NCI-H187 treated with DMSO at 0.1 percent for 48 hours (cell line): Measurements from ENCODE around the gene NODAL.

Source experiments
- DNase-seq: peaks from one replicate; lab custom pipeline; 2025; lab: John Stamatoyannopoulos, UW

NODAL gene

DNA sequence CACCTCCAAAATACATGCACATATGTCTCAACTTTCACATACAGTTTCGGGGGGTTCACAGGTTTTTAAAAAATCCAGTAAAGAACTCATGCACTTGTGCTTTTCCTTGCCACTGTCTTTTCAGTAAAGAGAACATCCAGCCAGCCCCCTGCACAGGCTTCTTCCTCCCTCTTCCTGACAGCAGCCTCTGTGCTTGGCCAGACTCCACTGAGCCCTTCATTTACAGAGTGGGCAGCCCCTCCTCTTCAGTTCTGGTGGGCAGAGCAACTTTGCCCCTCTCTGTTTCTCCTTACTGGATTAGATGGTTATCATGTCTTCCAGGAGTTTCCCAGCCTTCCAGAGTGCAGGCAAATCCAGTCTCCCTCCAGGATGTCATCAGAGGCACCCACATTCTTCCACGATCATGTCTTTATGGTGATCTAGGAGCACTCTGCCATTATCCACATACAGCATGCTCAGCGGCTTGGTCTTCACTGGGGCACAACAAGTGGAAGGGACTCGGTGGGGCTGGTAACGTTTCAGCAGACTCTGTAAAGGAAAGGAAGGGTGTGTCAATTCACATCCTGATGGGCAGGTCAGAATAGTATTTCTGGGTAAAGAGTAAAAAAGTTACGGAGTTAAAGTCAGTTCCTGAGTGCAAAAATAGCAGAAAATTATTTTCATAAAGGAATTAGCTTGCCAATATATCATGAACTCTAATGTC, 8.8 kb downstream of the NODAL start:
- DNase-seq = no peak

DNA sequence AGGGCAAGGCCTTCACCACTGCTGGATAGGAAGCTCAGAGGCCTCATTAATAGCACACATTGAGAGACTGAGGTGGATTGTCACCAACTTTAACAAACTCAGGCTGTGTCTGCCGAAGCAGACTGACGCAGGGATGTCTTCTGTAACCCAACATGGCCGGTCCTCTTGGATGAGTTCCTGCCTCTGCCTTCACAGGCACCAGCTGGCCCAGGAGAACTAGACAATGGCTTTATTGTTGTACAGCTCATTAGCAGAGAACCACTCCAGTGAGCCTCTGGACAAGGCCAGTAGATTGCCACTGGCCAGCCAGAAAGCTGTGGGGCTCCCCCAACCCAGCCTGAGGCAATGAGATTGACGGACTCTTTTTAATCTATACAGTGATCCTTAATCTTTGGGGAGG, 9.4 kb downstream of the NODAL start:
- DNase-seq = no peak

DNA sequence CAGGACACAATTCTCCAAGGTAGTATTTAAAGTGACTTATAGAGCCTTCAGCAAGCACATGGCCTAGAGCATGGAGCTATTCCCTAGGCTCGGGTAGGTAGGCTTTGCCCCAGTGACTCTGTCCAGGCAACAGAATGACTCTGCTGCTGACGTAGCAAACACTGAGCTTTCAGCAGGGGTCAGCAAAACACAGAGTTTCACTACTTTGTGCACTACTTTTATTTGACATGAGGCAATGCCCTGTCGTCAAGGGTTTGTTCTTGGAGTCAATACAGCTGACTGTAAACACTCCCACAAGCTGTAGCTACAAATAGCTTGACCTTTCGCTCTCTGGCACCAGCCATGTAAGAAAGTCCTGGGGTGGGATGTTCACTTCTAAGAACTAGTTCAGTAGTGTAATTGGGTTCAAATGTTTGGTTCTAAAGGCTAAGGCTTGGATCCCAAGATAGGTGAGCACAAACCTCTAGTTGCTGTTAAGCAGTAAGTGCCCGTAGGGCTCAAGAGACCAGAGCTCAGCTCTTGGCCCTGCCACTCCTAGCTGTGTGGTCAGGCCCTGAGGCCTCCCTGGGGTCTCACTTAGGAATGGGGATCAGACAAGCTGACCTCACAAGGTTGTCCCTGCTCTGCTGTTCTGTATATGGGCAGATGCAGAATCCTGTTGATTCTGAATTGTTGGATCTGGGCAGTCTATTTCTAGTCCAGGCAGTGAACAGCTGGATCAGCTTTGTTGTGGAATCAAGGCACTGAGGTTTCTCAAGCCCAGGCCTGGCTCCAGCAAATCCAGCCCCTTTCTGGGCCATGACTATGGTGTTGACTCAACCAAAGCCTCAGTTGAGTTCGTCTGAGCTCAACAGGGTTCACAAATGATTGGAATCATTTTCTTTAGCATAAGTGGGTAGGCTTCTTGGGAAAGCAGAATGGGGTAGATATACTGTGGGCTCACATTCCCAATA, 10.7 kb downstream of the NODAL start:
- DNase-seq = no peak

GRCh38 chr10:70426823-70427222, 14.7 kb downstream of the NODAL start:
- DNase-seq = no peak

GRCh38 chr10:70425096-70425495, 16.4 kb downstream of the NODAL start:
- DNase-seq = no peak

DNA sequence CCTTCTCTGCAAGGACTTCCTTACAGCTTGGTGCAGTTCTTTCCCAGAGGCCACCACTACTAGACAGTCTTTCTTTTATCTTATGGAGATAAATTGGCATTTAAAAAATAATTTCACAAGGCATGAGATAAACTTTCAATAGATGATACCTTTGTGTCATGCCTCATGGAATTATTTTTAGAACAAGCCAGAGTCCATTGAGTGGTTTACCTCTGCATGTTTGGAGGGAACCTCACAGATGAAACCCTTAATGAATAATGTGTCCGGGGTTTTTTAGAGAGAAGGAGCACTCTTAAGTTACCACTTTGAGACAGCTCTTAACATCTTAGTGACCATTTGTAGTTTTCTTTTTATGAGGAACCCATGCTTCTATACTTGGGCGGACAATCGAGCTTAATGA, 17.2 kb downstream of the NODAL start:
- no peak for DNase-seq

- no peak for DNase-seq
Measured at GRCh38 chr10:70418713-70419112, 22.8 kb downstream of the NODAL start.

DNA sequence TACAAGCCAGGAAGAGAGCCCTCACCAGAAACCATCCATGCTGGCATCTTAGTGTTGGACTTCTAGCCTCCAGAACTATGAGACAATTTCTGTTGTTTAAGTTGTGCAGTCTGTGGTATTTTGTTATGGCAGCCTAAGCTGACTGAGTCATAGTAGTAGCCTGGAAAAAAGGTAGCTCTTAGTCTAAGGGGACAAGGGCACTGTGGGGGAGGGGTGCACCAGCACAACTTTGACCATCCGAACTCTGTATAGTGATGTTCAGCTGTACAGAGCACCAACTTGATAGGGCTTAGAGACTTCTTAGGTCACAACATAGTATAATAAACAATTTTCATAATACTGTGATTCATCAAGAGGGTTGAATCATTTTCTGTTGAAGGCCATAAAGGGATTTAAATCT, 23.3 kb downstream of the NODAL start:
- no peak for DNase-seq

- no peak for DNase-seq
Measured at GRCh38 chr10:70417568-70417967, 23.9 kb downstream of the NODAL start.

DNA sequence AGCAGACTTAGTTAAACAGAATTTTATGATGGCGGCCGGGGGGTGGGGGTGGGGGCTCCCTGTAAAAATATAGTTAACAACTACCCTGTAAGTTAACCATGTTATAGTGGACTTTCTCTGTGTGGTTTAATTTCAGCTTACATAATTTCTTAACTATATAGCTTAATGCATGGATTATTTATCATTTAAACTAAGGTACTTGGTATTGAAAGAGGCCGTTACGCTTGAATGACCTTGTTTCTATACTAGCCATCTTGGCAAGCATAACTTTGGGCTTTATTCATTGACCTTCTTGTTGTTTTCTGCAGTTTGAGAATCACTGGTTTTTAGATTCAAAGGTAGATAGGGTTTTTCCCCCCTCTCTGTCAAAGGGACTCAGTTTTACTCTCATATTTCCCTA, 29.1 kb downstream of the NODAL start:
- DNase-seq = no peak

DNA sequence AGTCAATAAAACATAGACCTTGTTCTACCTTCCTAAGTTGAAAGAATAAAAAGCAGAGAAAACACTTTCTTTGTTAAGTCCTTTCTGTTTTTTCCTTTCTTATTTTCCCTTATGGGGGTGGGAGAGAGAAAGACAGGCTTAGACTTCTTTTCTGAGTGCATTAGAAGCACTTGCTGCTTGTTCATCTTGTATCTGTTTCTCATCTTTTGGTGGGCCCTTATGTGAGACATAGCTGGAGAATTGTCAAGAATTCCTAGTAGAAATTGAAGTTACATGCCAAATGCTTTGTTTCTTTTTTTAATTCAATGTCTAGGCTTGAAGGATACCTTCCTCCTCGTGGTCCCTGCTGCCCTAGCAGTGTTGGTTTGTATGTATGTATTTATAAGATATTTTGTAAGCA, 30.9 kb downstream of the NODAL start:
- no peak for DNase-seq

- no peak for DNase-seq
Measured at GRCh38 chr10:70409772-70410171, 31.7 kb downstream of the NODAL start.

DNA sequence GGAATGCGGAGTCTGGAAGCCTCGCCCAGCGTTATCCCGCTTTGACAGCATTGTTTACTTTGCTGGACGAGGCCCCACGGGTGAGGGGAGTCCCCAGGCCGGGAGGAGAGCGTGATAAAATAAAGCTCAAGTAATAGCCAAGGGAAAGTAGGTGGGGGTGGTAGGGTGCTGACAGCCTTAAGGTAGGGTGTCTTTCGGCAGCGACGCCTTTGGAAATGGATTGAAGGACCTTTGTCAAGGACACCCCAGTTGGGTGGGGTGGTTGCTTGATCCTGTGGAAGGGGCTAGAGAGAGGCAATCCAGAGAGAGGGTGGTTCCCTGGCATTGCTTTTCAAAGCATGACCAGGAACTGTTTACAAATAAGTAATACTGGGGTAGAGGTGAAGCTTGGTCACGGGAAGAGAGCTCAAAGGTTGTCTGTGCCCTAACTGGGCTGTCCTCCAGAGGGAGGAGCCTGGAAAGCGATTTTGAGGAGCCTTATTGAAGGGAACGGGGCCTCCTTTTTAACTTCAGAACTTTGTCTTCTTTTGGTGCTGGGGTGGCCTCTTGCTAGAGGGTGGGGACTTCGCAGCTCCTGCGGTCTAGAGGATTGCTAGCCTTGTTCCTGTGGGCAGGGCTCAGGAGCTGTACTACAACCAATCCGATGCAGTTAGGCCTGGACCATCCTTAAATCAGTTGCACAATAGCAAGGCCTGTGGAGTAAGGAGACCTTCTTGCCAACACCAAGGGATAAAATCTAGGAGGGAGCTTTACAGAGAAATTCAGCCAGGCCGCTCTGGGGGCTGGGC, 36.2 kb downstream of the NODAL start:
- DNase-seq = no peak

DNA sequence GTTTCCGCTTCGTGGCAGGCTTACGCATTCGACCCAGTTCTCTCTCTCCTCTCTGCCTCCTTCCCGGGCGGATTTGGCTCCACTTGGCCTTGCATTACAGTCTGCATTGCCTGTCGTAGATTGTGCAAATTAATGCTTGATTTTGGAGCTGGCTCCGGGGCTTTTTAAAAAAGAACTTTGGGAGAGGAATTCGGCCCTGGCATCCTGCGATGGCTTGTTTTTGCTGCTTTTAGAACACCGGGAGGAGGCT, 36.8 kb downstream of the NODAL start:
- DNase-seq = no peak

DNA sequence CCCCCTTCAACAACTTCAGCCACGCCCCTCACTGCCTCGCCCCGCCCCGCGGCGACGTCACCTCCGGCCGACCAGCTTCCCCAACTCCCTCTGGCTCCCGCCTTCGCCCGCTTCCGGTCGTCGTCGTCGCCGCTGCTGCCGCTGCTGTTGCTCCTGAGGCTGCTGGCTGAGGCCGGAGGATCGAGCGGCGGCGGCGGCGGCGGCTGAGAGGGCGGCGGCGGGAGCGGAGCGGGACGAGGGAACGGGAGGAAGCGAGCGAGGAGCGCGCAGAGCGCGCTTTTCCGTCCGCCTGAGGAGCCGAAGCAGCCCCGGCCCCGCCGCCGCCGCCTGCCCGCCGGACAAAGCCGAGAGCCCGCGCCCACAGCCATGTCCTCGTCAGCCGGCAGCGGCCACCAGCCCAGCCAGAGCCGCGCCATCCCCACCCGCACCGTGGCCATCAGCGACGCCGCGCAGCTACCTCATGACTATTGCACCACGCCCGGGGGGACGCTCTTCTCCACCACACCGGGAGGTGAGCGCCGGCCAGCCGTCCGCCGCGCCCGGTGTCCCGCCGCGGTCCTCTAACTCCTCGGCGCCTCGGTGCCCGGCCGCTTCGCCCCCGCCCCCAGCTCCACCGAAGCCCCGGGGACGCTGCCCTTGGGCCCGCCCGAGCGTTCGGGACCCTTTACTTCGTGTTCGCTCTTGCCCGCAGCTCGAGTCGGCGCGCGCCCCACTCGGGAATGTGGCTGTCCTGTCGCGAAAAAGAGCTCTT, 37.3 kb downstream of the NODAL start, which contains the start of gene EIF4EBP2:
Gene EIF4EBP2, plus strand, starts transcription at position 110 of the 751 bp plus-strand sequence. Its CDS starts 257 bp downstream, at position 367.
- DNase-seq = peak; percentile 27

GRCh38 chr10:70403483-70404035, 37.9 kb downstream of the NODAL start:
- no peak for DNase-seq

- no peak for DNase-seq
Measured at GRCh38 chr10:70399177-70399576, 42.3 kb downstream of the NODAL start.

GRCh38 chr10:70396140-70396539, 45.3 kb downstream of the NODAL start:
- DNase-seq = no peak

DNA sequence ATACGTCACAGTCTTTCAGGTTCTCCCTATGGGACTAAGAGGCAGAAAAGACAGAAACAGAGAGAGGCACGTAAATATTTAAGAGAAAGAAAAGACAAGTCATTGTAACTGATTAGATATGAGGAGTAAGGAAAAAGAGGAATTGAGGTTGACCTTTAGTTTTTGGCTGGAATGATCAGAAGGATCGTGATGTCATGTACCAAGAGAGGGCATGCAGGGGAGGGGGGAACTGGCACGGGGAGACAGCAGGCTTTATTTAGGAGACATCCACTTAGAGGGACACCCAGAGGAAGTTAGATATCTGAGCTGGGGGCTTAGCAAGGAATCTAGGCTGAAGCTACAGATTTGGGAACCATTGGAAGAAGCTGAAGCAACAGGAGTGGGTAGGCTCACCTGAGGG, 49.8 kb downstream of the NODAL start:
- no peak for DNase-seq
